Bronchial smooth muscle cell (primary cell): ENCODE results near the gene CMA1. TPM values are rescaled to one million over a fixed set of nuclear protein-coding genes. Genes with fewer than 3 reads are reported as not detected.

ENCODE experiments used
- total RNA-seq: library from RNA; depleted of rRNA; stranded (reverse); fragments of >200 nt; gene quantifications from 2 replicates; pipeline ENCODE4 v1.2.1, GENCODE V29; 2014

CMA1 gene
- total RNA-seq: not detected in 2 replicates

GRCh38 chr14:24508155-24508840 is at the start of gene CMA1:
Gene CMA1, minus strand, starts transcription at chr14:24508265. Its CDS starts 30 bp downstream, at chr14:24508235.

Other genes starting within 250 kb of the CMA1 start
- gene TGM1, start 245.1 kb downstream of the CMA1 start, total RNA-seq: 0.16 and 0.86 TPM in 2 replicates
- gene RABGGTA, start 236.7 kb downstream of the CMA1 start, total RNA-seq: 16.9 and 18.7 TPM in 2 replicates
- 11.2 and 14.7 TPM in 2 replicates for gene DHRS1, start 208.5 kb downstream of the CMA1 start, total RNA-seq
- 13.4 and 13.9 TPM in 2 replicates for gene NOP9, start 208.4 kb downstream of the CMA1 start, total RNA-seq
- 1.3 and 1.4 TPM in 2 replicates for gene CIDEB, start 200.3 kb downstream of the CMA1 start, total RNA-seq
- gene LTB4R2, start 198.1 kb downstream of the CMA1 start, total RNA-seq: 1.9 and 2.7 TPM in 2 replicates
- 0.94 and 1.1 TPM in 2 replicates for gene LTB4R, start 196.8 kb downstream of the CMA1 start, total RNA-seq
- 1.4 and 9.3 TPM in 2 replicates for gene ADCY4, start 173.2 kb downstream of the CMA1 start, total RNA-seq
- gene RIPK3, start 168.3 kb downstream of the CMA1 start, total RNA-seq: 2.5 and 6.2 TPM in 2 replicates
- gene NFATC4, start 140.1 kb downstream of the CMA1 start, total RNA-seq: 74.6 and 97.9 TPM in 2 replicates
- 17.5 and 19.7 TPM in 2 replicates for gene NYNRIN, start 109.3 kb downstream of the CMA1 start, total RNA-seq
- gene CBLN3, start 78.6 kb downstream of the CMA1 start, total RNA-seq: 3.5 and 4.8 TPM in 2 replicates
- 42.2 and 44.9 TPM in 2 replicates for gene KHNYN, start 78.3 kb downstream of the CMA1 start, total RNA-seq
- gene SDR39U1, start 65.5 kb downstream of the CMA1 start, total RNA-seq: 7.5 and 10.6 TPM in 2 replicates
- gene CTSG, start 68.0 kb upstream of the CMA1 start, total RNA-seq: not detected in 2 replicates
- gene GZMH, start 101.4 kb upstream of the CMA1 start, total RNA-seq: not detected in 2 replicates
- gene GZMB, start 125.9 kb upstream of the CMA1 start, total RNA-seq: not detected in 2 replicates